Stimulated activated CD4-positive, alpha-beta T cell treated with anti-CD3 and anti-CD28 coated beads, Interleukin-15, amount 100 ng/mL, for 48 hours (primary cell): ENCODE results near the gene ANKS1A.

Experiments used
- DNase-seq, 2 donors: peaks; one replicate each; pipeline ENCODE4 v3.0.0-alpha.2; 2020; ENCODE audit warnings: low read depth in 2 of 2

Gene ANKS1A

DNA sequence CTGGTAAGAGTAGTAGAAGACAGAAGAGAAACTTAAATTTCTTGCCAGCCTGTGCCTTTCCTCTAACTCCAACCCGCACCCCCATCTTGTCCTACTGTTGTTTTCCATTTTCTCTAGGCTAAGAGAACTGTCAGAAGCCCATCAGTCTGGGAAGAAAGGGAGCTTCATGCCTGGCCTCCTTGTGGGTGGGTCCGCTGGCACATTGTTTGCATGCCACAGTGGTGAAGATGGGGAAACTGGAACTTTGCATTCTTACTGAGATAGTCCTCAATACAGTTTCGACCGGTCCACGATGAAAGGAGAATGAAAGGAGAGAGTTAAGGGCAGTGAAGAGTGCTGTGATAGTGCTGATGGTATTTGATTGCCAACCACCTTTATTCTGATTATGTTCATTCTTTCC, 149.0 kb downstream of the ANKS1A start:
- DNase-seq: no peak

DNA sequence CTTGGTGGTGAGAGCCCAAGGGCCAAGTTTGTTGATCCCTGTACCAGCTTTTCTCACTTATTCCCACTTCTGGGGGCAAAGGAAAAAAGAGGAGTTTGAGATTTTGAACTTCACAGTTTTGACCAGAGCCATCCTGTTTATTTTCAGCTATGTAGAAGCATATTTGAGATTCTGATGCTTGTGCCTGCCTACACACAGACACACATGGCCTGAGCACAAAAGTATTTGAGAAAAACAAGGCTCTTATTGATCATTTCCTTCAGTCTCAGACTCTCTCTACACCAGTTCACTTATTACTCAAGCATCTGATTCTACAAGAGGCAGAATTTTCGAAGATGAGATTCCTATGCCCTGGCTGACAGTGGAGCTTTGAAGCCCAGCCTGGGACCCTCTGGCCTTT, 151.3 kb downstream of the ANKS1A start:
- no peak for DNase-seq

DNA sequence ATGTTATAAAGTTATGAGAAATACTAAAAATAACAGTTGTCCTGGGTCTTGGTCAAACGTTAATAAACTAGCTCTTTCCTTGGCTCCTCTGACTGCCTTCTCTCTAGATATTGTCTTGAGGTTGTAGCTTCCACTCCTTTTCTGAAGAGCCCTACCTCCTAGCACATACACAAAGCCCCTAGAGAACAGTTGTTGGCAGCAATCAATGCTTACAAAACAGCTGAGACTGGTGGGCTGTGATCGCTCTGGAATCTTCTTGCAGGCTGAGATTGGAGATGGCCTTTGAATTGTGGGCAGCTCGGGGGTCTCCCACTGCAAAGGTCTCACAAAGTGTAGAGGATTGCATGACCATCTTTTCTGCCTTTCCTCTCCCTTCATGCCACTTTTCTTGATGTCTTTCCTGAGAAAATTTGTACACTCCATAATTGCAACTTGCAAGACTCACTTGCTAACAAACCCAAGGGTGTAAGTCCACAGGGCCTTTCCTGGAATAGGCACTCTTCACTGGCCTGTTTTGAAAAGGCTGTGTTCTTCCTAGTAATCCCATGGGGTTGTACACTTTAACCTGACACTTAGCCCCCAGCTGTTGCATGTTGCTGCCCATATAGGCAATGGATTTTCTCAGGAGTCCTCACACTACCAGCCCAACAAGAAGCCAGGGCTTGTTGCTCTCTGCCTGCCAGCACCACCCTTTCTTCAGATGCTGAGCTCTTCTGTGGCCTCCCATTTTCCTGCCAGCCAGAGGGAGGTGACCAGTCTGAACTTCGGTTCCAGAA, 152.2 kb downstream of the ANKS1A start:
- no peak for DNase-seq

DNA sequence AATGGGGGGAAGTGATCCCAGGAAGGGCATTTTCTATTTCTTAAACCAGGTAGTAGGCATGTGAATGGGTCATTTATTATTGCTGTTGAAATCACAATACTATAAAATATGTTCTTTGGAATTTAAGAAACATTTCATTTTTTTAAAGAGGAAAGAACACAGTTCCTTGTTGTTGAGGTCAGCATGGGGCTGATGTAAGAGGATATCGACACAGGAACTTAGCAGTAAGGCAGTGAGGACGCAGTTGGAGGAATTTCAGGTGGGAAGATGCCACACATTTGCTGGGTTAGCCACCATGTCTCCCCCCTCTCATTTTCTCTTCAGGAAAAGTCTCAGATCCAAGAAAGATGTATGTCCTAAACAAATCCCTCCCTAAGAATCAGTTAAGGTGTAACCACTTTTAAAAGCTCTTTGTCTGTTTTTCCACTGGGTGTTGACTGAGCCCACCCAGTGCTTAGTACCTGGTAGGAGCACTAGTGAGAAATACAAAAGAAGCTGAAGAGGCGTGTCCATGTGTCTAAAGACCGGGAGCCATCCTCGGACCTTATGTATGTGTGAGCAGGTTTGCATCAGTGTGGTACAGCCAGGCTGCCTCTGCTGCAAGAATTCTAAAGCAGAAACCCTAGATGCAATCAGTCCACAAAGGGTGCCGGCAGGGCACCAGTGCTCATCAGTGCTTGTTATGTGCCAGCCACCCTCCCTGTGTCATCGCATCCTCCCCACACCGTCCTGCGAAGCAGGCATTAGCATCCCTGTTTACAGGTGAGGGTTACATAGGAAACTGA, 153.2 kb downstream of the ANKS1A start:
- DNase-seq: no peak

DNA sequence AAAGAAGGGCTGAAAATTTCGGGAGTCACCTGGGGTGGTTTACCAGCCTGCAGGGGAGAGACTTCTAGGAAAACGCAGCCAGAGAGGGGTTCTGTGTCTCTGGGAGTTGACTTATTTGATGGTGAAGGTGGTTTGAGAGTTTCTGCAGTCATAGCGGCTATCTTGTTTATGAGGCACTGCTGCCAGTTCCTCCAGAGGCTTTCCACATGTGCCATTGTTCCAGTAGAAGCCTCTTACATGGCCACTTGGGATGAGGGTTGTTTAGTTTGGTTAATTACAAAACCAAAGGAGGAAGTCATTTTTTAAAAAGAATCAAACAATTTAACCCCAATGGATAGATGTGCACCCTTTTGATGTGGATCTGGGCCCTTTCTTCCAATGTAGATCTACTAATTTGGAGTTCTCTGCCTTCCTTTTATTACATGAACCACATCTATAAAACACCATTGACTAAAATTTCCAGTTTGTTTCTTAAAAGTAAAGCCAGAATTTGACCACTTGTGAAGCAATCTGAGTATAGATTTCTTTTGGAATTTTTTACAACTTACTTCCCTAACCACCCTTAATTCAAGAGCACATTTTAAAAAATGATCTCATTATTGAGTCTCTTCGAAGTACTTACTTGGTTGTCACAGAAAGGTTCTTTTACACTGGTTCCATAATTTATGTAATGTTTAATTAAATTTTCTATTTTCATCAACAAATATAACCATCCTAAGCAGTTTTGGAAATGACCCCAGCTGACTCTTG, 154.5 kb downstream of the ANKS1A start:
- DNase-seq: no peak

DNA sequence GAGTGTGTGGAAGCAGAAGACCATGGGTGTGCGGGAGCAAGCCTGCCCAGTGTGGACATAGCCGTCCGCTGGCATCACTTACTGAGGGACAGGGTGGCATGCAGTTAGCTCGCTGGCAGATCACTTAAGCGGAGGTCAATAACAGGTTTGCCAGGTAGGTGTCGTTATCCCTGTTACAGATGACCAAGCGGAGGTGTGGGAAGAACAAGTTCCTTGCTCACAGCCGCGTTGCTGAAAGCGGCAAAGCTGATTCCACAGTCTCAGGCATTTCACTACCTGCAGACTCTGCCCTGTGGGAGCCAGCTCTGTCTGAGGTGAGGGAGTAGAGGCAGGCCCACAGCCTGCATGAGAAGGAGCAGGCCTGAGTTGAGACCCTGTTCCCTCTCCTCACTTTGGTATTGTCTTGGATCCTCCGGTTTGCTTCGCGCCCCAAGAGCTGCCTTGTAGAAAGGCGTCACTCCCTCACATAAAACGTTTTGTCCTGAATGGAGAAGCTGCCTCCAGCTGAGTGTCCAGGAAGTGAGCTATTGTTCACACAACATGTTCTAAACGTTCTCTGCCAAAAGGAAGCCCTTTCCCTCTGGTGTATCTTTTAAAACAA, 155.2 kb downstream of the ANKS1A start:
- DNase-seq: no peak

DNA sequence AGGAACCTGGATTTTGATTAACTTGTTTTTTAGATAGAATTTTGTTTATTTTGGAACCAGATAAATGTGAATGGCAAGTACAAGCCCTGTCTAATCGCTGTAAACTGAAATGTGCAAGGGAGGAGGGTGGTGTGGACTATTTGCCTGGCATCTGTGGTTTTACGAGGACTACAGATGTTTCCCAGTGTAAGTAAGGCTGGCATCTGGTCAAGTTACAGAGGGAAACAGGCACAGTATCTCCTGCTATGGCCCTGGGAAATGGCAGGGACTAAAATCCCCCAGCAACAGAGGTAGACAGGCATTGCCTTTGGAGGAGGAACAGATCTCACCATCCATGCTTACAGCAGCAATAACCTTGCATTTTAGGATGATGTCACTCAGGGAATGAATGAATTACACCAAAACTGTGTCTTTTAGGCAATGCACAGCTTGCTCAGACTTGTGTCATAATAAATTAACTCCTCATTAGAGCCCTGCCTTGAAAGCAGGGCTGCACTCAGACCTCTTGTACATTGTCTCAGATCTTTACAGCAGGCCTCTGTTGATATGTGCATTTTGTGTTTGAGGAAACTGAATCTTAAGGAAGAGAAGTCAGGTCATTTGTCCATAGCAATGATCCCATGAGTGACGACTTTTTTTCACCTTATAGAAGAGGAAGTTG, 155.8 kb downstream of the ANKS1A start:
- DNase-seq: no peak

DNA sequence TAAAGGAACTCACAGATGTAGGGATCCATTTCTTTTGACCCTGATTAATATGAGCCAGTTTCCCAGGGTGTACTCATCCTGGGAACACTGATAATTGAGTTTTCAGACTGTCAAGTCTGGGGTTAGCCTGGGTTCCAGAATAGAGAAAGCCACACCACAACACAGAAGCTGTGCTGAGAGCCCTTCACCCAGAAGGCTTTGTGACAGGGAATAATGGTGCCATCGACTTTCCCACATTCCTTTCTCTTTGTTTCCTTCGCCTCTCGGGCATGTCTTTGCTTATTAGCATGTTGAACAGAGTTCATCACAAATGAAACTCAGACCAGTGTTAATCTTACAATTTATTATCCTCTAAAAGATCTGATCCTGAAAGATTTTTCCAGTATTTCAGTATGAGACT, 157.0 kb downstream of the ANKS1A start:
- DNase-seq: no peak

DNA sequence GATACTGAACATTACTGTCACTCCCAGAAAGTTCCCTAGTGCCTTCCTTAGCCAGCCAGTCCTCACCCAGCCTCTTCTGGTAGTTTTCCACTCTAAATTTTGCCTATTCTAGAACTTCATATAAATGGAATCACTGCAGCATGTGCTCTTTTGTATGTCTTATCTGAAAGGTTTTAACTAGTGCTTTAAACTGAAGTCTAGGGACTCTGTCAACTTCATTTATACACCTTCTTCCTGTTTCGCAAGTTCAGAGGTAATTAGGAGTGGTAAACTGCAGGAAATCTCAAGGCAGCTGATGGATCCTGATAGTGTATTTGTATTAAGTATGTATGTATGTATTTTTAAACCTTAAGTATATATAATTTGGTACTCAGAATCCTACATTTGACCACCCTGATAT, 157.8 kb downstream of the ANKS1A start:
- DNase-seq: no peak

DNA sequence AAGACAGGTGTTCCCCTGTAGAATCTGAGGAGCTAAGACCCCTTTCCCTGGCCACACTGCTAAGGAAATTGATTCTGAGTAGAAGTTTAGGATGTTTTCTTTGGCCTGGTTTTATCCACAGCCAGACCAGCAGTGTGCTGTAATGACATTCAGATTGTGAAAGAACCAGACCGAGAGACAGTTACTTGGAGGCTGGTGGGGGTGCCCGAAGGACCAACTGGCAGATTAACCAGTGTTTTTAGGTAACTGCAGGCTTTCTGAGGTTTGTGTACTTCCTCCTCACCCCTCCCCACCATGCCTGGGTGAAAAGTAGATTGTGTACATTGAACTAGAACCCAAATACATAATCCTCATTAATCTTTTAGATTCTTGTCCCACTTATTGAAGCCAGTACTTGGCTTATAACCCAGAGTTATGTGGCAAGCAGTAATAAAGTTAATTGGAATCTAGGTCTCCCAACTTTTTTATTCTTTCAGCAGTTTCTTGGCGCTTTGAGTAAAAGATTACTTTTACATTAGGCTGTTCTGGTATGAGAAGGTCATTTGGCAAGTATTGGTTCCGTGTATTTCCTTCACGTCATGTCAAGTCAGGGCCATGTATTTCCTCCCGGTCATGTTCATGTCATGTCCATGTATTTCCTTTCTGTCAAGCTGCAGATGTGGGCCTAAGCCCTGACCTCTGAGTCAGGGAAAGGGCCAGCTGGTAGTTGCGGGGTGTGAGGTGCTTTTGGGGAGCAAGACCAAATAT, 158.4 kb downstream of the ANKS1A start:
- DNase-seq: no peak

DNA sequence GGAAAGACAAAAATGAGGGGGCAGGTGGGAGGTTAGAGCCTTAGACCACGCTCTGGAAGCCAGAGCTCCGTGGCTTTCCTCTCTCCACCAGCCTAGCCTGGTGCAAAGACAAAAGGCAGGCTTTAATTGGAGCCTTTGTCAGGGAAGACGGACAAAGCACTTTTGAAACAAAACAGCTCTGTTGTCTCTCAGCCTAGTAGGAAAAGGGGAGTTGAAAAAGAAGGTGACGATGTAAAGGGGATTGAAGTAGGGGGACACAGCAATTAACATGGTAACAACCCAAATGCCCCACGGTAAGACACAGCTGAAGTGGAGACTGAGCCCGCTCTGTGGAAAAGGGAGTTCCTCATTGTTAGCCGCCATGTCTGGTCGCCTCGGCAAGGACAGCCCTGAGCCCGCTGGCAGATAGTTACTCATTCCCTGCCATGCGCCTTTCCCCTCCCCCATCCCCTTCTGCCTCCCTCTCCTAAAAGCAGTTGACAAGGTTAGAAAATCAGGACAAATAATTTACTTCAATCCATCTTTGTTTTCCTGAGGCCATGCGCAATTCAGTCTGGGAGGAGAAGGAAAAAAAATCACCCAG, 159.1 kb downstream of the ANKS1A start:
- DNase-seq: no peak

DNA sequence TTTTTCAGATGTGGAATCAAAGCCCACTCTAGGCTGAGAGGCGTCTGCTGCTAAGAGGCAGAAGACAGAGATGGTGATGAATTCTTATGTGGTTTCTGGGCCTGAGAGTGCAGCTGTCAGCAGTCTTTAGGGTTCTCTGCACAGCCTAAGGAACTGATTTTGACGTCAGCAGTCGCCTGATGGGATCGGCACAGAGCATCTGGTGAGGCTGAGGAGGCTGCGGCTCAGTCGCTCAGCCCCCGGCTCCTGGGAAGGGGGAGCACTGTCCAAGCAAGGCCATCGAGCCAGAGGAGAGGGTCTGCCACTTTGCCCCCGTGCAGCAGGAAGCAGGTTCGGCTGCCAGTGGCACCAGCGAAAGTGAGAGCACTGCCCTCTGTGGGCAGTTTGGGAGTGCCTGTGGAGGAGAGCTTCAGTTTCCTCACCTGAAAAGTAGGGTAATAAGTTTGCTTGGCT, 159.6 kb downstream of the ANKS1A start:
- no peak for DNase-seq

DNA sequence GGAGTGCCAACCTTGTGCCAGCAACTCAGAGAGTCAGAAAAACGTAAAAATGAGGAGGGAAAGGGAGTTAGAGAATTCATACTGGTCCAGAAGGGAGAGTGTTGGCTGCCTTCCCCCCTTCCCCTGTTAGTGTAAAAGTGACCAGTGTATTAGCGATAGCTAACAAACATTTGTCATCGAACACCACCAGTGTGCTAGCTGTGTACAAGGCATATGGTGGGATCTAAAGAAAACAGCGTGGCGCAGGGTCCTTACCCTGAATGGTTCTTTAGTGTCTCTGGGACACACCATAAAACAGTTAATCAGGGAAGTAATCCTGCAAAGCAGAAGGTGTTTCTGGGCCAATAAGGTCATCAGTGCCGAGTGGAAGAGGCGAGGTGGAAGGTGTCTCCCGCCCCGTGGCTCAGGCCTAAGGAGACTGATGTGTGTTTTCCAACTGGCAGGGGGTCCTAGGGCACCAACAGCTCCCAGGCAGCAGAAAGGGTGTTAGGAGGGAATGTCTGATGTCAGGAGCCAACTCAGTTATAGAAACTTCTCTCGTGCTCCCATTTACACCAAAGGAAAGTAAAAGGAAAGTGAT, 160.2 kb downstream of the ANKS1A start:
- no peak for DNase-seq

DNA sequence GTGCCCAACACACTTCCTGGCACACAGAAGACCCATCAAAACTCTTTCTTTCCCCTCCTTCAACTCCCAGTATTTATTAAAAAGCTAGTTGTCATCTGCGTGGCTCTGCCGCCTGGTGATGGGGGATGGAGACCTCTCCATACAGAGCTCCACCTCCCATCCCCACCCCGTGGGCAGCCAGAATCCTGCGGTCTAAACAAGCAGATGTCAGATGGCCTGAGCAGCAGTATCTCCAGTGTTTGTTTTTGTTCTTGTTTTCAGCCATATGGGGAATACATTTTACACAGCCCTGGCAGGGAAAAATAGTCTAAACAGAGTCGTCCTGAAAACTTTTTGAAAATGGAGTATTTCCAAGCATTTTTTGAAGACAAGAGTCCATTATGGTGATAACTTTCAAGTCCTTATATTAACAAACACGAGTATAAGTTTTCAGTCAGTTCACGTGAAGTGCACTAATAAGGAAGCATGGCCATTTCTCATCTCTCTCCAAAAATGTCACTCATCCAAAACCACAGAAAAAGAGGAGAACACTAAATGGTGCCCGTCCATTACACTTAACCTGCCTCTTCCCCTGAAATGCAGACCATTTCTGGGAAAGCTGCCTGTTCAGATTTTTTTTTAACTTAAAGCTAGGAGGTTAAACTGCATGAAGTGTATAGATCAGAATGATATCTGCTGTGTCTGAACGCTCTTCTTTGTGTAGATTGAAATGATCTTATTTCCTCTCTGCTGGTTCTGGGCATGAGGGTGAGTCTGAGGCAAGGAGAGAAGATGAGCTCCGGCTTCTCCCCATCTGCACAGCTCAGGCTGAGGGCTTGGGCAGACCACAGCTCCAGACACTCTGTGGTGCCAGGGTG, 161.1 kb downstream of the ANKS1A start:
- no peak for DNase-seq

DNA sequence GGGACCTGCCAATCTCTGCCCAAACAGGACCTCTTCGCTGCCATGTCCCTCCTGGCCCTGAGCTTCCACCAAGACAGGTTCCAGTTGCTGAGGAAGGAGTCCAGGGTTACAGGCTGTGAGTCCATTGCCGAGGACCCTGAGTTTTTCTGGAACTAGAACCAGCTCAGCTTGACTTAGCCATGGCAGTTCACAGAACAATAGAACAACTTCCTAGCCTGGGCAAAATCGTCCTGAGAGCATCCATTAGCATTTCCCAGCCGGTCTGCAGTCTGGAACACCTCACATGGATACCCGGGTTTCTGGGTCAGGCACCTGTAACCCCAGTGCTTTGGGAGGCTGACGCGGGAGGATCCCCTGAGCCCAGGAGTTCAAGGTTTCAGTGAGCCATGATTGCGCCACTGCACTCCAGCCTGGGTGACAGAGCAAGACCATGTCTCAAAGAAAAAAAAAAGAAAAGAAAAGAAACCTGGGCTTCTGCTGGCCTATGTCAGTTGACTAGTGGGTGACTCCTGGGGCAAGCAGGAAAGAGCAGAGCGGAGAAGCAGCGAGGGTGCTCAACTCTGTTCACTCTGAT, 161.8 kb downstream of the ANKS1A start:
- no peak for DNase-seq

DNA sequence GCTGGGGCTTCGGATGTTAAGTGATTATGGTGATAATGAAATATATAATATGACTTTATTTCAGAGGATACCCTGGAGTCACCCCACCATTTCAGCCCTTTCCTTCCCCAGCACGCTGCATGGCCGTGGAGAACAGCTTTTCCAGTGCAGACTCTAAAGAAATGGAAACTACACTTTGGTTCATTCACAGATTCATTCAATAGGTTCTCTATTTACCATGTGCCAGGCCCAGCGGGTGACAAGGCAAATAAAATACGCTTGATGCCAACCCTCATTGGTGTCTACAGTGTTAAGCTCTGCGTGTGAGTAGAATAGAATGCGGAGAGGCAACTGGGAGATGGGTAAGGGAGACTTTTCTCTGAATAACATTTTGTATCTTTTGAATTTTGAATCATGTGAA, 162.3 kb downstream of the ANKS1A start:
- no peak for DNase-seq

DNA sequence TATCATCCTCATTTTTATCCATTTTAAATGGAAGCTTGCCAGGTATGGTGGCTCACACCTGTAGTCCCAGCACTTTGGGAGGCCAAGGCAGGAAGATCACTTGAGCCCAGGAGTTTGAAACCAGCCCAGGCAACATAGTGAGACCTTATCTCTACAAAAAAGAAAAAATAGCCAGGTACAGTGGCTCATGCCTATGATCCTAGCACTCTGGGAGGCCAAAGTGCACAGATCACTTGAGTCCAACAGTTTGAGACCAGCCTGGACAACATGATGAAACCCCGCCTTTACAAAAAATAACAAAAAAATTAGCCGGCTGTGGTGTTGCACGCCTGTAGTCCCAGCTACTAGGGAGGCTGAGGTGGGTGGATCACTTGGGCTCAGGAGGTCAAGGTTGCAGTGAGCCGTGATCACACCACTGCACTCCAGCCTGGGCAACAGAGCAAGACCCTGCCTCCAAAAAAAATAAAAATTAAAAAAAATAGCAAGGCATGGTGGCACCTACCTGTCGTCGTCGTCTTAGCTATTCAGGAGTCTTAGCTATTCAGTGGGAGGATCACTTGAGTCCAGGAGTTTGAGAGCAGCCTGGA, 163.0 kb downstream of the ANKS1A start:
- DNase-seq: no peak
